ENCODE results near the gene PHACTR1.

DNA sequence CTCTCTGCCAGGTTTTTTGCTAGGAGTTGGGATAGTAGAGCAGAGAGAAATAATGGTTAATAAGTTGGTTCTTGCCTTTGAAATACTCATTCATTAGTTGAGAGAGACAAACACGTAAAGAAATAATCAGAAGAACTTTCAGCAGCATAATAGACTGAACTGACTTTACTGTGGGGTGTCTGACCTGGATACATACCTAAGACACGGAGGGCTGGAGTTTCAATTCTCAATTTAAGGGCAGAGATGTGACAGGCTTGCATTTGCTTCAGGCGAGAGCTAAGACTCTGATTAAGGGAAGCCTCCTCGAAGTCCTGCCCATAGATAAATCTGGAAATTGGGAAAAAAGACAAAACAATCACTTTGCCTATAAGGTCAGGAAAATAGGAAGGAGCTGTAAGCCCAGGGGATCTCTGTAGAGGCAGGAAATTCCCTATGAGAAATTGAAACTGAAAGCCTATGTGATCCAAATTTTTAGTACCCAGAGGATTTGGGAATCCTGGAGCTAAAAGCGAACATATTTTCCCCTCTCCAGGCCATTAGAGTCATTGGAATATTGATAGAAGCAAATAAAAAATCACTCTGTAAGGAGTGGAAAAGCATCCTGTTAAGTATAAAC, 276.8 kb downstream of the PHACTR1 start:
- TF ChIP-seq, protein P1, sequence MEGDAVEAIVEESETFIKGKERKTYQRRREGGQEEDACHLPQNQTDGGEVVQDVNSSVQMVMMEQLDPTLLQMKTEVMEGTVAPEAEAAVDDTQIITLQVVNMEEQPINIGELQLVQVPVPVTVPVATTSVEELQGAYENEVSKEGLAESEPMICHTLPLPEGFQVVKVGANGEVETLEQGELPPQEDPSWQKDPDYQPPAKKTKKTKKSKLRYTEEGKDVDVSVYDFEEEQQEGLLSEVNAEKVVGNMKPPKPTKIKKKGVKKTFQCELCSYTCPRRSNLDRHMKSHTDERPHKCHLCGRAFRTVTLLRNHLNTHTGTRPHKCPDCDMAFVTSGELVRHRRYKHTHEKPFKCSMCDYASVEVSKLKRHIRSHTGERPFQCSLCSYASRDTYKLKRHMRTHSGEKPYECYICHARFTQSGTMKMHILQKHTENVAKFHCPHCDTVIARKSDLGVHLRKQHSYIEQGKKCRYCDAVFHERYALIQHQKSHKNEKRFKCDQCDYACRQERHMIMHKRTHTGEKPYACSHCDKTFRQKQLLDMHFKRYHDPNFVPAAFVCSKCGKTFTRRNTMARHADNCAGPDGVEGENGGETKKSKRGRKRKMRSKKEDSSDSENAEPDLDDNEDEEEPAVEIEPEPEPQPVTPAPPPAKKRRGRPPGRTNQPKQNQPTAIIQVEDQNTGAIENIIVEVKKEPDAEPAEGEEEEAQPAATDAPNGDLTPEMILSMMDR (IDR thresholded peaks at IDR 0.05), result no peak
- no peak for TF ChIP-seq POLR2A (IDR thresholded peaks at IDR 0.05)
